Raji (cell line): ENCODE data around the gene SCMH1.

Experiments used
- POLR2A ChIP-seq: IDR thresholded peaks from 2 replicates; pipeline ENCODE4 v1.6.1; 2011; ENCODE audit warnings: low read depth, low read length, control low read depth; ENCODE audit not compliant: insufficient read depth

Gene SCMH1

DNA sequence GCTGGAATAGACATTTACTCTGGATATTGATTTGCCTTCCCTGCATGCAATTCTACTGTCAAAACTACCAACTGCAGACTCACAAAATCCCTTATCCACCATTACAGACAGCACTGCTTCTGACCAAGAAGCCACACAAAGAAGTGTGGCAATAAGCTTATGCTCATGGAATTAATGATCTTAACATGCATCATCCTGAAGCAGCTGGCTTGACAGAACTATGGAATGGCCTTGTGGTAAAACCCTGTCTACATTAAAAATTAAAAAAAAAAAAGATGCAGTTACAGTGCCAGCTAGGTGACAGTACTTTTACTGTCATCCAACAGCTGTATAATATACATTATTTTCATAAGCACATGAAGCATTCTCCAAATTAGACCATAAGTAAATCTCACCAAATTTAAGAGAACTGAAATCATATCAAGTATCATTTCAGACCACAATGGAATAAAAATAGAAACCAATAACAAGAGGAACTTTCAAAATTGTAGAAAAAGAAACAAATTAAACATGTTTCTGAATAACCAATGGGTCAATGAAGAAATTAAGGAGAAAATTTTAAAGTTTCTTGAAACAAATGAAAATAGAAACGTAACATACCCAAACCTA is 70.7 kb downstream of the SCMH1 start:
- TF ChIP-seq POLR2A, result no peak

- no peak for TF ChIP-seq POLR2A
These were observed 72.3 kb downstream of the SCMH1 start for GRCh38 chr1:41169799-41170180.

GRCh38 chr1:41169066-41169798 is 72.9 kb downstream of the SCMH1 start:
- TF ChIP-seq POLR2A, result no peak

GRCh38 chr1:41167667-41168066 is 74.4 kb downstream of the SCMH1 start:
- no peak for TF ChIP-seq POLR2A

DNA sequence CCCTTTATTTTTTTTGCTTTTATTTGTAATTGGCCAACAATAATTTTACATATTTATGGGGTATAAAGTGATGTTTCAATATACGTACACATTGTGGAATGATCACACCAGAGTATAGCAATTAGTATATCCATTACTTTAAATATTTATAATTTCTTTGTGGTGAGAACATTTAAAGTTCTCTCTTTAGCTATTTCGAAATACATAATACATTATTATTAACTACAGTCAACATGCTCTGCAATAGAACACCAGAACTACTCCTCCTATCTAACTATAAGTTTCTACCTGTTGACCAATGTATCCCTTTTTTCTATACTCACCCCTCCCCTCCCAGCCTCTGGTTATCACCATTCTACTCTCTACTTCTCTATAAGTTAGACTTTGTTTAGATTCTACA is 77.4 kb downstream of the SCMH1 start:
- no peak for TF ChIP-seq POLR2A

DNA sequence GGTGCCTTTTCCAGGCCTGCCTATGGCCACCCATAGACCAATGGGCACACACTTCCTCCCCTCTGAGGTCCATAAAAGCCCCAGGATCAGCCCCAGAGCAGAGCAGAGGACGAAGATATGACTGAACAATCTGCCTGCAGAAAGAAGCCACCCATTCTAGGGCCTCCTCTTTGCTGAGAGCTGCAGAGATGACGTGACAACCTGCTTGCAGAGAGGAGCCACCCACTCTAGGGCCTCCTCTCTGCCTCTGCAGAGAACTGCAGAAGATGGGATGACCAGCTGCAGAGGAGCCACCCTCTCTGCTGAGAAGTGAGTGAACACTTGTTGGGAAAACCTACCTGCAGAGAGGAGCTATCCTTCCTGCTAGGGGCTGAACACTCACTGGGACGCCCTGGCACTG is 79.7 kb downstream of the SCMH1 start:
- TF ChIP-seq POLR2A, result no peak

- no peak for TF ChIP-seq POLR2A
These were observed 80.3 kb downstream of the SCMH1 start for GRCh38 chr1:41161846-41162245.

DNA sequence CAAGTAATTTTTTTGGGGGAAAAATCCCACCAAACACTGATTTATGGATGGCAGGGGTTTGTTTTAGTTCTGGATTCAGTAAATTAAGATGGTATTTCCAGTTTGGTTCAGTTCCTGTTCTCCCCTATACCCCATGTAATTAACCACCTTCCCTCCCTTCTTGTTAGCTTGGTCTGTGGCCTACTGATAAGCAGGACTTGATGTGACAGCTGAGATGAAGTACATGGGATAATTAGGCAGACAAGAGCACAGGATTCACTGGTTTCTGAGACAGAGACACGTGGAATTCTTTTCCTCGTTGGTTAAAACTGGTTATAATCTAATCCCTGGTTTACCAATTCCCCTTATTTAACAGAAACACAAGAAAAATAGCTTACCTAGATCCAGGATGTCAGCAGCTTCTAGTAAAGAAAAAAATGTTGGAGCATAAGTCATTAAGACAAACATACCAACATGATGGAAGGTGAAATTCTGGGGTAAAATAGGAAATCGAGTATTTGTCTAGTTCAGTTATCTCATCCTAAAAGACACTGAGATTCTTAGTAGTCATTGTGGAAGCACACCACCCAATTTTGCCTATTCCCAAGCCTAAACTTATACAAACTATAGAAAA is 81.5 kb downstream of the SCMH1 start:
- no peak for TF ChIP-seq POLR2A

DNA sequence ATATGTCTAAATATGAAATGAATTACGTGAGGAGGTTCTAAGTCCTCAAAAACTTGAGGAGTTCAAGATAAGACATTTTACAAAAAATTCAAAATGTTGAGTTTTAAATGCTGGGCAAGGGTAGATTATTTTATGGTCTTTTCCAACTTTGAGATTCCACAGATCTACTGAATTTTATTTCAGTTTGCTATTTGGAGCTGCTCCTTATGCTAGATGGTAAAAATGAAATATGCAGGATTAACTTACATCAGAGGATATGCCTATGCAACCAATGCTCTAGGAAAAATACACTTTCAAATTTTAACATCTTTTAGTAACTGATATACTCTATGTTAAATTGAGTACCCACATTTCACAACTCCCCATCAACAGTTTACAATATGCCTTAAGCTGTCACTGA is 83.1 kb downstream of the SCMH1 start:
- no peak for TF ChIP-seq POLR2A

- TF ChIP-seq POLR2A, result no peak
These were observed 83.8 kb downstream of the SCMH1 start for GRCh38 chr1:41158147-41158875.

DNA sequence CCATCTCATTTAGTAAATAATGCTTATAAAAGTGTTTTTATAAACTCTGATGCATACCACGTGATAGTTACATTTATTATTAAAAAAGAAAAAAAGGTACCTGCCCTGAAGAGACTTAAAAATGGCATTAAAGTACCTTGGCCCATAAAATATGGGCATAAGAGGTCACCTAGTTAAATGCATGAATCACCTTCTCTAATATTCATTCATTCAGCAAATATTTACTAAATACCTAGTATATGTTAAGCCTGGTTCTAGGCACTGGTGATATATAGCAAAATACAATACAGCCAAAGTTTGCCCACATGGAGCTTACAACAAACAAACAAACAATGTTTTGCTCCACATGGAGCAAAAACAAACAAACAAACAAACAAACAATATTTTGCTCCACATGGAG is 87.0 kb downstream of the SCMH1 start:
- no peak for TF ChIP-seq POLR2A

DNA sequence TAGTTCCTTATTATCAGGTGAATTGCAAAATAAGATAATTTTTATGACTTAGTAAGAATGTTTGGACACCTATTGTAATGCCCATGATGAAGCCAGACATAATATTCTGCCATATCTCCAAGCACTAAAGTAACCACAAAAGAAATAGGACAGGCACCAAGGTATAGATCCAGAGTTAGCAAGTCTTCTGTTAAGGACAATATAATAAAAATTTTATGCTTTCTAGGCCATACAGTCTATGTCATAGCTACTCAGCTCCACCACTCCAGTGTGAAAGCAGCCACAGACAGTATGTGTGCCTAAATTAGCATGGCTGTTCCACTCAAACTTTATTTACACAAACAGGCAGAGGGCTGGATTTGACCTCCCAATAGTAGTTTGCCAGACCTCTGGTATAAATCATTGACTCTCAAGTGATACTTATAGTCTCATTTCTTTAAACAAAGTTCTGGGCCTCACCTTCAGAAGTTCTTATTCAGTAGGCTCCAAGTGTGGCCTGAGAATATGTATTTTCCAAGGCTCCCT is 88.3 kb downstream of the SCMH1 start:
- TF ChIP-seq POLR2A, result no peak

DNA sequence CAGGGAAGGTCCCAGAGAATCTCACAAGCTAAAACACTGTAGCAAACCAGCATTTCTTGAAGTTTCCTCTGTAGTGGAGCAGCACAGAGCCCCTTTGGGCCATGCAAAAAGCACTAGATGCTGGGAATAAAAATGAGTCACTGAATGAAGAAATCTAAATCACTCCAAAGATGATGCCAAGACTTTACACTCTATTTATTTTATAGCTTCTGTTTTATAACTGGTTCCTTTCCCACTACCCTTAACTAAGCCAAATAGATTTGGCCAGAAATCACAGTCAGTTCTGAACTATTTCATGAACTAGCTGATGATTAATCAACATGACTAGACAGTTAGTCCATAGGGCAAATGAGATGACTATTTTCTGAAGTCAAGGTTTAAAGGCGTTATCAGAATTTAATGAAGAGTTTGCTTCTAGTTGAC is 89.5 kb downstream of the SCMH1 start:
- no peak for TF ChIP-seq POLR2A

DNA sequence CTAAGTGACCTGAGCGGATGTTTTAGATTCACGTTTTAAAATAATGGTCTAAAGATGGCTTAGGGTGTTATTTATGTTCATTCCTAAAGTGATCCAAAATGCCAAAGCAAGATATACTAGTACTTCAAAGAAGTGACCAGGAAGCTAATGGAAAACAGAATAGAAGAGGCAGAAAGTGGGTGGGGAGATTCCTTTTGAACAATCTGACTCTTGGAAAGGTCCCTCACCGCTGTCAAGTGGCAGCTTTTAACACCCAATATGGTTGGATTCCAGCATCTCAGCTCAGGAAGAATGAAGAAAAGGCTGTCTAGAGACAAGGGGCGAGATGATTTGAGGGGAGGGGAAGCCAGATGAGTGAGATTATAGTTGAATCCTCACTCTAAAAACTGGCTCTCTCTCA is 90.3 kb downstream of the SCMH1 start:
- TF ChIP-seq POLR2A, result no peak

- TF ChIP-seq POLR2A, result no peak
These were observed 92.5 kb downstream of the SCMH1 start for GRCh38 chr1:41149570-41149969.
